GM18519 (cell line): ENCODE measurements around the gene IRX1.

Source experiments
- ATAC-seq: cut with Tn5 transposase; IDR thresholded peaks from one replicate; pipeline ENCODE4 v1.9.1; 2021; ENCODE audit warnings: mild to moderate bottlenecking, moderate library complexity; ENCODE audit not compliant: unreplicated experiment, low FRiP score

The IRX1 gene

DNA sequence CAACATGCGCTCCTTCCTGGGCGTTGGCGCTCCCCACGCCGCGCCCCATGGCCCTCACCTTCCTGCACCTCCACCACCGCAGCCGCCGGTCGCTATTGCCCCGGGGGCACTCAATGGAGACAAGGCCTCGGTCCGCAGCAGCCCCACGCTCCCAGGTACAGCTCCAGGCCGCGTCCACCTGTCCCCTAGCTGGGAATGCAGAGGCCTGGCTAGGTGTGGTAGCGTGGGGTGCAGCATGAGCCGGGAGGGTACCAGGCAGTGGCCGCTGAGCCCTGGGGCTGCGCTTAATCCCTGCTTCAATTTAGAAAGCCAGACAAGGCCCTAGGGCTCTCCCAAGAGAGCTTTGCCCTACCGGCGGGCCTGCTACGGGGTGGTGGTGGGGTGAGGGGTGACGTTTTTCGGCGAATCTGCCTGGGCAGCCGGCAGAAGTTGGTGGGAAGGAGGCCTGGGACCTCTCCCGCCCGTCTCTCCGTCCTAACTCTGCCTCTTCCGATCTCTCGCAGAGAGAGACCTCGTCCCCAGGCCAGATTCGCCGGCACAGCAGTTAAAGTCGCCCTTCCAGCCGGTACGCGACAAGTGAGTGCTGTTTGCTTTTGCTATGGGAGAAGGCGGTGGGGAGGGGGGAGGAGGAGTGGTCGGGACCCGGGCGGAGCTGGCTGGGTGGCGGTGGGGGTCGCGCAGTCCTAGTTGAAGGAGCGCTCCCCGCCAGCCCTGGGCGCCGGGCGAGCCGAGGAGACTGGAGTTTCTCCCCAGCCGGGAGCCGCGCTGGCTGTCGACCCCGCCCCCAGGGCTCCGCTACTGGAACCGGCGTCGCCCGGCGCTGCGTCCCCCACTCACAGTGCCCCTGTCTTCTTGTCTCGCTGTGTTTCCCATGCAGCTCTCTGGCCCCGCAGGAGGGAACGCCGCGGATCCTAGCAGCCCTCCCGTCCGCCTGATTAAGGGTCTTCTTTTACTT is 4.8 kb downstream of the IRX1 start:
- no peak for ATAC-seq

DNA sequence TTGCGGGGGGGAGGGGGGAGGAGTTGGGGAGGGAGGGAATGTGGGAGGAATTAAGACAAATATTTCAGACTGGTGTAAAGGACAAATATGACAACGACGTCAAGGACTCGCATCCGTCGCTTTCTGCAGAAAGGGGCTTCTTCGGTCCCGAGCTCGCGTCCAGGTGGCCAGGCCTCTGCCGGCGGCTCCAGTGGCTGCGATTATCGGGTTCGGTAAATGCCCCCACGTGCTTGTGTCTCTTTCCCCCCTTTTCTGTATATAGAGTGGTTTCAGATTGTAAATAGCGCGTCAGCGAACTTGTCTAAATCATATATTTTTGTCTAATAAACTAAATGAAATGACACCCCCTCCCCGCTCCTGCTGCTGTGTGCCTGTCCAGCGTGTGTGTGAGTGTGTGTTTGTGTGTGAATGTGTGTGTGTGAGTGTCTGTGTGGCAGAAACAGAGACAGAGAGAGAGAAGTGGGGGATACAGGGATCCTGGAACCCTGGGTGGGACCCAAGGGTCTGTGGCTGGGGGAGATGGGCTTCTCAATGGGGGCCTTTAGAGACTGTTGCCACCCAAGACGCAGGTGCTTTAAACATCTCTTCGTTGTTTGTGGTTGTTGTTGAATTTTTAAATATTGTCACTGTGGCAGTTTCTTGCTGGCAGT is 5.6 kb downstream of the IRX1 start:
- no peak for ATAC-seq

GRCh38 chr5:3601911-3602782 is 6.5 kb downstream of the IRX1 start:
- no peak for ATAC-seq

- no peak for ATAC-seq
Measured at GRCh38 chr5:3602785-3603502, 7.3 kb downstream of the IRX1 start.

- no peak for ATAC-seq
Measured at GRCh38 chr5:3604501-3604900, 8.9 kb downstream of the IRX1 start.

GRCh38 chr5:3605298-3606010 is 9.8 kb downstream of the IRX1 start:
- ATAC-seq, result no peak

DNA sequence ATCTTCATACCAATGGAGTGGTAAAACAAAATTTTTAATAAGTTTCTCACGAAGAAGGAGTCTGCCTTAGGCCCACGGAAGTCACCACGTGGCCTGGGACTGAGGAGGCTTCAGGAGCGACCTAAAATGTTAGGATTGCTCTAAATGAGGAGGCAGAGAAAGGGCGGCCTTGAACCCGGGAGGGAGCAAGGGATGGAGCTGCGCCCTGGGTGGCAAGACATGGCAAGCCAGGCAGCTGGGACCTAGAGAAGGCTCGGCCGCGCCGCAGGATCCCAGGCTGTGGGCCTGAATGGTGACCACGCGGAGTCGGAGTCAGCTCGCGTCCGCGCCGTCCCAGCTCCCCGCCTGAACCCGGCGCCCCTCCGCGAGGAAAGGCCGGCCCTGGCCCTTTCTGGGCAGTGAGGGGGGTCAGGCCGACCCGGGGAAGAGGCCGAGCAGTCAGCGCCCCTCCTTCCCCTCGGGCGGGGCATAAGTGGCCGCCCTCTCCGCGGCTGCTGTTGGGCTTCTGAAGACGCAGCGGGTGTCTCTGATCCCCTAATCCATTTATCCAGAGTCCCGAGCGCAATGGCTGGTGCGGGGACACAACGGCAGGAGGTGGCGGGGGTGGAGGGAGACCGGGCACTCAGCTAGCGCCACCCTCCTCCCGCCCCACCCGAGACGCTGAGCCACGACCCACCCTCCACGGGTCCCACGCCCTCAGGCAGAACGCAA is 10.6 kb downstream of the IRX1 start:
- no peak for ATAC-seq

DNA sequence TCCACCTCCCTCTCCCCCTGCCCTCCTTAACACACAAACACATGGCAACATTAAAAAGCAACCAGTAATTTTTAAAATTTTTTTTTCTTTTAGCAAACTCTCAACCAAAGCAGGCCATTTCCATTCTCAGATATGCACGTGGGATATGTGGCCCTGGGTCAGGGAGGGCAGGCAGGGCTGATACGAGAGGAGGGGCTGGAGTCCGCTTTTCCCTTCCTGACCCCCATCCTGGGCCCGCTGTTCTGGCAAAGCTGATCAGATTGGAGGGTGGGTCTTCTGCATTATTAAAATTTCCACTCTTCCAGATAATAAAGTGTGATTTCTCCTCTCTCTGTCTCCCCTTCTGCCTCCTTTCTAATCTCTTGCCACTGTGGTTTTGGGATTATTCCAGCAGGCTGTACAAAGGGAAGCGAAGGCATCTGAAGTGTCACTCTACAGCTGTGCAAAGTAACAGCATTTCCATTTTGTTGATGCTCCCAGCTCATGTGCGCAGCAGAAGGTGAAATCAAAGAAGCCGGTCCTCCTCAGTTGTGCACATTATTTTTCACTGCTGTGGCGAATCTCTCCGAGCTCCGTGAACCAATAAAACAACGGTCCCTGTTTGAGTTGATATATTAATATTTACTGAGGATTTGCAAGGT is 12.0 kb downstream of the IRX1 start:
- no peak for ATAC-seq

- ATAC-seq, result no peak
Measured at GRCh38 chr5:3609120-3609681, 13.6 kb downstream of the IRX1 start.

- ATAC-seq, result no peak
Measured at GRCh38 chr5:3612591-3613042, 17.0 kb downstream of the IRX1 start.

GRCh38 chr5:3613726-3614125 is 18.1 kb downstream of the IRX1 start:
- no peak for ATAC-seq

DNA sequence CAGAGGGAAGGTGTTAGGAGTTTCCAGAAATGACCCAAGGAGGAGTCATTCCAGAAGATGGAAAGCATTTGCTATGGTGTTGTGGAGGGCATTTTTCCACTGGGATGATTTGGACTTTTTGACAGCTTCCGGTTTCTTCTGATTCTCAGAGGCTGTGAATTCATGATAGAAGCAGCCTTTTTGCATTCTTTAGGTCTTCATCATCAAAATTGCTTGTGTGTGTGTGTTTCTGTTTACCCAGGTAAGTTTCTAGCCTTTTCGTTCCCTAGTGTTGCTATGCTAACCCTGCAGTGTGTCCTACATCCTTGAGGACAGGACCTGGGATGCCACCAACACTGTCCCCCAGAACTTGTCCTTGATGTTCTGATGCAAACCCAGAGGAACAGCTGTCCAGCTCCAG is 19.6 kb downstream of the IRX1 start:
- no peak for ATAC-seq

DNA sequence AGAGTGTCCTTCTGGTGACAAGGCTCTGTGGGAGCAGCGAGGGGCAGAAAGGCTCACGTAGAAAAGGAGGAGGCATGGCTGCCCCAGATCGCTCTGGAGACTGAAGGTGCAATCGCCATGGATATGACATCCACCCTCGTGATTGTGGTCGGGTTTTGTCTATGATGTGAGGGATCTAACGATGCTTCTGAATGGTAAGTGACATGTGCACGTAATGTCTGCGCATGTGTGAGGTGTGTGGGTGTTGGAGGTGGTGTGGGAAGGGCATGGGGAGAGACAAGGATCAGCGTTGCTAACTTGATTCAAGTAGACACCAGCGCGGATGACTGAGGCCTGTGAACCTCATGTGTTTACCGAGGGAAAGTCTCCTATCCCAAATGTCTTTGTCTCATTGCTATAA is 20.2 kb downstream of the IRX1 start:
- no peak for ATAC-seq

DNA sequence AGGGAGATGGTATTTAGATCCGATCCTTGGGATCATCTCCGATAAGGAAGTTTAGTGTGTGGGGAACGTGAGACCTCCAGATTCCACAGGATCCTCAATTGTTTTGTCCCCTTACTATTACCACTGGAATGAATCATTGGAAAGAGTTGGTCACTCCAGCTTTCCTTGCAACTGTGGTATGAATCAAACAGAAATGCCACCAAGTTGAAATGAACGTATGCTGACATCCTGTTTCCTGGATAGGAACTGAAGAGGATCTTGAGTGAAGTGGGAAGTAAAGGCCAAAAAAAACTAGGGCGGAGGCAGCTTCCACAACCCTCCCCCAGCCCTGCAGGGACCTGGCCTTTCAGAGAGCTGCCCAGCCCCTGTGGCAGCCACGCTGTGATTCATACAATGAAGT is 23.9 kb downstream of the IRX1 start:
- ATAC-seq, result no peak

GRCh38 chr5:3622961-3623360 is 27.3 kb downstream of the IRX1 start:
- no peak for ATAC-seq

DNA sequence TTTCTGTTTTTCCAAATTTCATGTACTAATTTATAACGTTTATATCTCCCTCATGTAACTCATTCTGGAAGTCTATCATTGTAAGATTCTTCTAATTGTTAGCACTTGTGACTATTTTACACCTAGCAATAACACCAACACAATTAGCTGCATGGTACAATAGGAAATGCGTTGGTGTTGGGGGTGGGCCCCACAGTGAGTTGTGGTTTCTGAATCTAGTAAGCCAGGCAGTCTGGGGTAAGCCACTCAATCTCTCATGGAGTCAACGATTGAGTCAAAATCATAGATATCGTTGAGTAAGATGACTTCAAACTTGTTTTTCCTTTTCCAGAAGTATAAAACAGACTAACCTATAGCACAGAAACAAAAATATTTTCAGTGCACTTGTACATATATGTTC is 30.0 kb downstream of the IRX1 start:
- ATAC-seq, result no peak

- no peak for ATAC-seq
Measured at GRCh38 chr5:3634061-3634460, 38.4 kb downstream of the IRX1 start.

- ATAC-seq, result no peak
Measured at GRCh38 chr5:3639175-3639574, 43.5 kb downstream of the IRX1 start.
